Measurements from ENCODE around the gene TICAM1.
"Not testable (repeated sequence)": the region's sequence is repeated elsewhere in the genome, so short reads cannot be mapped to it uniquely, and the experiment has no call there.

TICAM1 gene

GRCh38 chr19:4821265-4821664 is 10.2 kb downstream of the TICAM1 start:
- H3K4me3 Mint-ChIP-seq: no peak overlapping the region
- no peaks in the 10 kb centered on the region for H3K9me3 Mint-ChIP-seq
- no peaks in the 10 kb centered on the region for H3K27me3 Mint-ChIP-seq
- H3K27ac Mint-ChIP-seq: peak overlapping the region; percentile 11
- no peaks in the 10 kb centered on the region for H3K4me1 Mint-ChIP-seq
- H3K36me3 Mint-ChIP-seq: peaks cover 1% of the 10 kb centered on the region

- no peak overlapping the region for H3K27ac Mint-ChIP-seq
These were observed 13.8 kb downstream of the TICAM1 start for GRCh38 chr19:4817467-4818277.

GRCh38 chr19:4816950-4817278 is 14.6 kb downstream of the TICAM1 start:
- Mint-ChIP-seq H3K36me3 (no peaks in the 10 kb centered on the region), H3K9me3 (no peaks in the 10 kb centered on the region), H3K27ac (no peak overlapping the region), H3K4me1 (peaks cover 15% of the 10 kb centered on the region), H3K4me3 (no peak overlapping the region), H3K27me3 (no peaks in the 10 kb centered on the region)

More at GRCh38 chr19:4817467-4818277, 13.8 kb downstream of the TICAM1 start:
- Mint-ChIP-seq H3K4me1 (peaks cover 14% of the 10 kb centered on the region), H3K27me3 (no peaks in the 10 kb centered on the region), H3K36me3 (peaks cover 1% of the 10 kb centered on the region), H3K9me3 (no peaks in the 10 kb centered on the region), H3K4me3 (no peak overlapping the region)

- H3K36me3 Mint-ChIP-seq: no peaks in the 10 kb centered on the region
- H3K4me1 Mint-ChIP-seq: peaks cover 20% of the 10 kb centered on the region
- H3K27ac Mint-ChIP-seq: no peak overlapping the region
- no peaks in the 10 kb centered on the region for H3K27me3 Mint-ChIP-seq
- H3K4me3 Mint-ChIP-seq: no peak overlapping the region
- no peaks in the 10 kb centered on the region for H3K9me3 Mint-ChIP-seq
These were observed 15.1 kb downstream of the TICAM1 start for GRCh38 chr19:4816202-4816949.

- Mint-ChIP-seq H3K4me1 (peaks cover 20% of the 10 kb centered on the region), H3K4me3 (peak overlapping the region; percentile 85), H3K27me3 (no peaks in the 10 kb centered on the region), H3K27ac (peak overlapping the region; percentile 91), H3K36me3 (no peaks in the 10 kb centered on the region), H3K9me3 (no peaks in the 10 kb centered on the region)
These were observed 15.9 kb downstream of the TICAM1 start for GRCh38 chr19:4815426-4816201.

- no peaks in the 10 kb centered on the region for H3K36me3 Mint-ChIP-seq
- H3K4me3 Mint-ChIP-seq: peak overlapping the region; percentile 85
- no peaks in the 10 kb centered on the region for H3K9me3 Mint-ChIP-seq
- peaks cover 21% of the 10 kb centered on the region for H3K4me1 Mint-ChIP-seq
- no peaks in the 10 kb centered on the region for H3K27me3 Mint-ChIP-seq
- peak overlapping the region; percentile 91 for H3K27ac Mint-ChIP-seq
These were observed 16.7 kb downstream of the TICAM1 start for GRCh38 chr19:4814625-4815425.

- Mint-ChIP-seq H3K36me3 (no peaks in the 10 kb centered on the region), H3K27me3 (no peaks in the 10 kb centered on the region), H3K4me1 (peaks cover 24% of the 10 kb centered on the region), H3K27ac (no peak overlapping the region), H3K9me3 (no peaks in the 10 kb centered on the region), H3K4me3 (no peak overlapping the region)
These were observed 20.0 kb downstream of the TICAM1 start for GRCh38 chr19:4811328-4812131.

GRCh38 chr19:4807188-4807587 is 24.3 kb downstream of the TICAM1 start:
- peaks cover 9% of the 10 kb centered on the region for H3K4me1 Mint-ChIP-seq
- no peak overlapping the region for H3K4me3 Mint-ChIP-seq
- no peaks in the 10 kb centered on the region for H3K9me3 Mint-ChIP-seq
- H3K27ac Mint-ChIP-seq: no peak overlapping the region
- H3K27me3 Mint-ChIP-seq: no peaks in the 10 kb centered on the region
- no peaks in the 10 kb centered on the region for H3K36me3 Mint-ChIP-seq

- H3K4me1 Mint-ChIP-seq: peaks cover 4% of the 10 kb centered on the region
- no peaks in the 10 kb centered on the region for H3K36me3 Mint-ChIP-seq
- no peak overlapping the region for H3K27ac Mint-ChIP-seq
- no peaks in the 10 kb centered on the region for H3K27me3 Mint-ChIP-seq
- H3K4me3 Mint-ChIP-seq: no peak overlapping the region
- H3K9me3 Mint-ChIP-seq: no peaks in the 10 kb centered on the region
These were observed 25.1 kb downstream of the TICAM1 start for GRCh38 chr19:4806384-4806783.

GRCh38 chr19:4805140-4805539 is 26.4 kb downstream of the TICAM1 start:
- not testable (repeated sequence) for H3K36me3 Mint-ChIP-seq, H3K27ac Mint-ChIP-seq, H3K27me3 Mint-ChIP-seq, H3K9me3 Mint-ChIP-seq, H3K4me1 Mint-ChIP-seq, H3K4me3 Mint-ChIP-seq

GRCh38 chr19:4803736-4804695 is 27.5 kb downstream of the TICAM1 start:
- Mint-ChIP-seq H3K27me3 (no peaks in the 10 kb centered on the region), H3K36me3 (no peaks in the 10 kb centered on the region), H3K4me3 (no peak overlapping the region), H3K27ac (no peak overlapping the region), H3K9me3 (no peaks in the 10 kb centered on the region), H3K4me1 (no peaks in the 10 kb centered on the region)

GRCh38 chr19:4802711-4803110 is 28.8 kb downstream of the TICAM1 start:
- H3K27me3 Mint-ChIP-seq: no peaks in the 10 kb centered on the region

GRCh38 chr19:4801085-4801619 is 30.4 kb downstream of the TICAM1 start:
- peaks cover 7% of the 10 kb centered on the region for H3K4me1 Mint-ChIP-seq

More at GRCh38 chr19:4802711-4803110, 28.8 kb downstream of the TICAM1 start:
- no peaks in the 10 kb centered on the region for H3K36me3 Mint-ChIP-seq
- no peaks in the 10 kb centered on the region for H3K4me1 Mint-ChIP-seq
- H3K9me3 Mint-ChIP-seq: no peaks in the 10 kb centered on the region
- H3K27ac Mint-ChIP-seq: no peak overlapping the region
- H3K4me3 Mint-ChIP-seq: no peak overlapping the region

More at GRCh38 chr19:4801085-4801619, 30.4 kb downstream of the TICAM1 start:
- Mint-ChIP-seq H3K36me3 (peaks cover 4% of the 10 kb centered on the region), H3K27ac (no peak overlapping the region), H3K4me3 (no peak overlapping the region), H3K27me3 (no peaks in the 10 kb centered on the region), H3K9me3 (no peaks in the 10 kb centered on the region)

All from activated naive CD4-positive, alpha-beta T cell treated with anti-CD3 and anti-CD28 coated beads, Interleukin-2, amount 50 U/mL, for 24 hours (primary cell).